Upper lobe of left lung (tissue), 4 donors: ENCODE data around the gene SLC25A22.

Experiments
- POLR2A ChIP-seq, 4 donors: fragments of 450-650 bp; IDR thresholded peaks; one replicate each; pipeline ENCODE4 v1.5.1; 2016 to 2017; ENCODE audit warnings: antibody characterized with exemption in 4 of 4, mild to moderate bottlenecking in 2 of 4
- TF ChIP-seq, protein P1 (sequence below), 6 experiments: fragments of 450-650 bp in 4 of 6; fragments of 200-600 bp in 2 of 6; sonication (generic) in 2 of 6; IDR thresholded peaks; one replicate each; pipeline ENCODE4 v1.5.1; 2016 to 2019; ENCODE audit warnings: antibody characterized with exemption in 6 of 6

DNA sequence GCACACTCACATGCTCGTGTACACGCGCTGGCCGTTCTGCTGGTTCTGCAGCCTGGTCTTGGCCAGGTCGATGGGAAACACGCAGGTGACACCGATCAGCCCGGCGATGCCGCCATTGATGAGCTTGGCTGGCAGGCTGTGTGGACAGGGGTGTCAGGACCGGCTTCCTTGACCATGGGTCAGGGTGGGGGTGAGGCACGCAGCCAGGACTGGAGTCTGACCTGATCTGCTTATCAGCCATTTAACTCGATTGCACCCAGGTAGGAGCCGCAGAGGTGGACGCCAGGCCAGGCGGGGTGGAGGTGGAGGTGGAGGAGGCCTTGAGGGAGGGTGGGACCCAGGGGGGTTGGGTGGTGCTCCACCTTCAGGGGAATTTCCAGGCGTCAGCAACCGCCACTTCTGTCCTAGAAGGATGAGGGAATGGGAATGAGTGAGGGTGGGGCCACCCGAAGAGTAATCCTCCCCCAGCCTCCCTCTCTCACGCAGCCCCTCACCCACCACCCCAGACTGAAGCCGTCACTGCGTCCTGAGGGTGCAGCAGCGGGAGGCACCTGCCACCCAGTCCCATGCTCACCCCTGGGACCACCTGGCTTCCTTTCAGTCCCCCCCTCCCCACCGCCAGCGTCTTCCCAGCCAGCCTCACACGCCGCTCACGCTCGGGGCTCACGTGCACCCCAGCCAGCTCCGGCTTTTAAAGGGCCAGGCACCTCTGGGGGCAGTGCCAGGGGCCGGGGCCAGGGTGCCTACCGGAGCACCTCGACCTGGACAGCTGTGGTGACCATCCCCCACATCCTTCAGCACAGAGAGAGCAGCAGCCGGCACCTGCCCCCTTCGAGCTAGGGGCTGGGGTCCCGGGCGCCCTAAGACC lies 3.1 kb downstream of the SLC25A22 start:
- TF ChIP-seq, protein P1, sequence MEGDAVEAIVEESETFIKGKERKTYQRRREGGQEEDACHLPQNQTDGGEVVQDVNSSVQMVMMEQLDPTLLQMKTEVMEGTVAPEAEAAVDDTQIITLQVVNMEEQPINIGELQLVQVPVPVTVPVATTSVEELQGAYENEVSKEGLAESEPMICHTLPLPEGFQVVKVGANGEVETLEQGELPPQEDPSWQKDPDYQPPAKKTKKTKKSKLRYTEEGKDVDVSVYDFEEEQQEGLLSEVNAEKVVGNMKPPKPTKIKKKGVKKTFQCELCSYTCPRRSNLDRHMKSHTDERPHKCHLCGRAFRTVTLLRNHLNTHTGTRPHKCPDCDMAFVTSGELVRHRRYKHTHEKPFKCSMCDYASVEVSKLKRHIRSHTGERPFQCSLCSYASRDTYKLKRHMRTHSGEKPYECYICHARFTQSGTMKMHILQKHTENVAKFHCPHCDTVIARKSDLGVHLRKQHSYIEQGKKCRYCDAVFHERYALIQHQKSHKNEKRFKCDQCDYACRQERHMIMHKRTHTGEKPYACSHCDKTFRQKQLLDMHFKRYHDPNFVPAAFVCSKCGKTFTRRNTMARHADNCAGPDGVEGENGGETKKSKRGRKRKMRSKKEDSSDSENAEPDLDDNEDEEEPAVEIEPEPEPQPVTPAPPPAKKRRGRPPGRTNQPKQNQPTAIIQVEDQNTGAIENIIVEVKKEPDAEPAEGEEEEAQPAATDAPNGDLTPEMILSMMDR (IDR thresholded peaks at IDR 0.05): no peak
- TF ChIP-seq POLR2A (IDR thresholded peaks at IDR 0.05): no peak
